DMS153 (cell line): ENCODE data around the gene PIF1.
A peak's percentile ranks its signal among the peaks of the same experiment; 100 is the strongest.

Source experiments
- DNase-seq: peaks from one replicate; lab custom pipeline; 2025; lab: John Stamatoyannopoulos, UW

The PIF1 gene, protein sequence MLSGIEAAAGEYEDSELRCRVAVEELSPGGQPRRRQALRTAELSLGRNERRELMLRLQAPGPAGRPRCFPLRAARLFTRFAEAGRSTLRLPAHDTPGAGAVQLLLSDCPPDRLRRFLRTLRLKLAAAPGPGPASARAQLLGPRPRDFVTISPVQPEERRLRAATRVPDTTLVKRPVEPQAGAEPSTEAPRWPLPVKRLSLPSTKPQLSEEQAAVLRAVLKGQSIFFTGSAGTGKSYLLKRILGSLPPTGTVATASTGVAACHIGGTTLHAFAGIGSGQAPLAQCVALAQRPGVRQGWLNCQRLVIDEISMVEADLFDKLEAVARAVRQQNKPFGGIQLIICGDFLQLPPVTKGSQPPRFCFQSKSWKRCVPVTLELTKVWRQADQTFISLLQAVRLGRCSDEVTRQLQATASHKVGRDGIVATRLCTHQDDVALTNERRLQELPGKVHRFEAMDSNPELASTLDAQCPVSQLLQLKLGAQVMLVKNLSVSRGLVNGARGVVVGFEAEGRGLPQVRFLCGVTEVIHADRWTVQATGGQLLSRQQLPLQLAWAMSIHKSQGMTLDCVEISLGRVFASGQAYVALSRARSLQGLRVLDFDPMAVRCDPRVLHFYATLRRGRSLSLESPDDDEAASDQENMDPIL

DNA sequence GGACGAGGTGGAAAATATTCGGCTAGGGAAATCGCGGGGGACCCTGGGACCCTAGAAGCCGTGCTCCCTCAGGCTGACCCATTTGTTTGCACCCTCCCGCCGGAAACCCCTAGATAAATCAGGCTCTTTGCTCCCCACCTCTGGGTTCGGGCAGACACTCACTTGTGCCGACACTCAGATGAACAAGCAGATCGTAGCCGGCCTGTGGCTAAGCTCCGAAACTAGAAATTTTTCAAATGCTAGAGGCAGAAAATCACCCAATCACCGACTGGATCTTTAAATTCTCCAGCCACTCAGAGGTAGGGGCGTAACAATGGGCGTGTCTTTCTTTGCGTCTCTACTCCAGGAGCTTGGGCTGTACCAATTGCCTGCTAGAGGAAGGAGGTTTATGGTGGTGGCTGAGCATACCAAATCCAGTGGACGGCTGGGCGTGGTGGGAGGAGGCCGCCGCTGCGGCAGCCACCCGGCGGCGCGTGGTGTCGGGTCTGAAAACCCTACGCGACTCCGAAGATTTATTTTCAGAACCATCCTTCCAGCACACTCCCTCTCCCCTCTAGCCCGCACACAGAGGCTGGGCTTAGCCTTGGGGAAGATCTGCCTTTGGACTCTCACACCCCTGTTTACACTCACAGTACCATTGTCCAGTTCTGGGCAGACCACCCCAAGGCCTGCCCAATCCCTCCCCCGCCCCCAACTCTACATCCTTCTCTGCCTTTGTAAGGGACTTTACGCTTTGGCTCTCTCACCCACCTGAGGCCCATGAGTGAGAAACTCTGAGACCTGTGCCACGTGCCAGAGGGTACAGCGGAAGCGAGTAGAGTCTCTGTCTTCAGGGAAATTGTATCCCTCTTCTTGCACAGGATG is at the start of gene PIF1:
TSS of gene PIF1 (minus strand) at position 217 of the 864 bp plus-strand sequence. CDS start 1,312 bp downstream, outside the sequence.
- peak; percentile 84 for DNase-seq

DNA sequence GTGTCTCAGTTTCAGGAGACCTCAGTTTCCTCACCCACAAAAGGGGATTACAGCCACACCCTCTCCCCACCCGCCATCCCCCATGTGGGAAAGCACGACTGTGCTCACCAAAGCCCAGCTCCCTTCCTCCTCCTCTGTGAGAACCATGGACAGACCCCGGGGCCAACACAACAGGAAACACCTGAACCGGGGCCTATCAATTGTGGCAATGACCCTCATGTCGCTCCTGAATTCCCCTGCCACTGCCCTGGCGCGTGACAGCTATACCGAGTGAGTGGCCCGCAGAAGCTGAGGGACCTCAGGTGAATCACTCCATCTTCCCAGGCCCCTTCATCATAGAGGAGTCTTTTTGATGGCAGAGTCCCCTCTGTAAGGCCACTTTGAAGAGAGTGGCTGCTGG is 44.9 kb upstream of the PIF1 start:
- DNase-seq: no peak

- DNase-seq: no peak
Observed at GRCh38 chr15:64869501-64869900, 44.1 kb upstream of the PIF1 start.

DNA sequence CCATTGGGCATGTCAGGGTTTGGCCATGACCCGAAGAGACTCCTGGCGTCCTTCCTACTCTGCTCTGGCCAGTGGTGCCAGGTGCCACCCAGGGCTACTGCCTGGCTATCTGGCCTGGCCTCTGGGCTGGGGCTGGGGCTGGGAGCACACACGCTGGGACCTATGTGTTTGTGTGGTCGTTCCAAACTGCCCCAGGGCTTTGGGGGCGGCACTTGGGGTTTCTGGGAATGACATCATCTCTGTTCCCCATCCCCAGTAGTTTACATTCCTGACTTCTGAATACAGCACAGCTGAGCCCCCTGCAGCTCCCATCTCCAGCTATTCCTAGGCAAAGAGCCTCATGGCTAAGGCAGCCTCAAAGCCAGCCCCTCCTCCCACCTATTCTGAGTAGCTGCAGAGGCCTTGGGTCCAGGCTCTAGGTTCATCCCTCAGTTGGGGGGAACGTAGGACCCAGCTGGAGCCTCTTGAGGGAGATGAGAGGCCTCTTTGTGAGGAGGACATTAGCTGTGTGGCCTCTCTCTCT is 40.6 kb upstream of the PIF1 start:
- no peak for DNase-seq

DNA sequence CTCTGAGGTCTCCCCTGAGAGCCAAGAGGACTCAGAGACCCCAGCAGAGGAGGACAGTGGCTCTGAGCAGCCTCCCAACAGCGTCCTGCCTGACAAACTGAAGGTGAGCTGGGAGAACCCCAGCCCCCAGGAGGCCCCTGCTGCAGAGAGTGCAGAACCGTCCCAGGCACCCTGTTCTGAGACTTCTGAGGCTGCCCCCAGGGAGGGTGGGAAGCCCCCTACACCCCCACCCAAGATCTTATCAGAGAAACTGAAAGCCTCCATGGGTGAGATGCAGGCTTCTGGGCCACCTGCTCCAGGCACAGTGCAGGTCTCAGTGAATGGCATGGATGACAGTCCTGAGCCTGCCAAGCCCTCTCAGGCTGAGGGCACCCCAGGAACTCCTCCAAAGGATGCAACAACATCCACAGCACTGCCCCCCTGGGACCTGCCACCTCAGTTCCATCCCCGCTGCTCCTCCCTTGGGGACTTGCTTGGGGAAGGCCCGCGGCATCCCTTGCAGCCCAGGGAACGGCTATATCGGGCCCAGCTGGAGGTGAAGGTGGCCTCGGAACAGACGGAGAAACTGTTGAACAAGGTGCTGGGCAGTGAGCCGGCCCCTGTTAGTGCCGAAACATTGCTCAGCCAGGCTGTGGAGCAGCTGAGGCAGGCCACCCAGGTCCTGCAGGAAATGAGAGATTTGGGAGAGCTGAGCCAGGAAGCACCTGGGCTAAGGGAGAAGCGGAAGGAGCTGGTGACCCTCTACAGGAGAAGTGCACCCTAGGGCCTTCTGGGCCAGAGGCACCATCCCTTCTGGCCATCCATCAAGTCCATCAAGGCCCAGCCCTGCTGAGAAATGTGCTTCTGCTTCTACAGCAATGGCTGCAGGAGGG is 39.9 kb upstream of the PIF1 start:
- no peak for DNase-seq

DNA sequence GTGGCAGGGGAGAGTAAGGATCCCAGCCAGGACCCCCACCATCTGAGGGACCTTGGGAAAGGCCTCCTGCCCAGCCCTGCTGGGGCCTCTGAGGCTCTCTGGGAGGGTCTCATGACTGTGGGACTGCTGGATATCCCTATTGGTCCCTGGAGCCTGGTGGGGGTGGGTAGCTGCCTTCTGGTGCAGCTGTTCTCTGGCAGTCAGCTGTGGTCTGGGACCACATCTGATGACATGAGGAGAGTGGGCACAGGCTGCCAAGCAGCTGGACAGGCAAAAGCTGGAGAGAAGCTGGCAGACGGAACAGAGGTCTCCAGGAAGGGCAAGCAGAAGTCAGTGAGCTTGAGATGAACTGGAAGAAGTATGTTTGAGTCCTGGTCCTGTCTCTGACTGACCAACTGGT is 38.6 kb upstream of the PIF1 start:
- DNase-seq: no peak

DNA sequence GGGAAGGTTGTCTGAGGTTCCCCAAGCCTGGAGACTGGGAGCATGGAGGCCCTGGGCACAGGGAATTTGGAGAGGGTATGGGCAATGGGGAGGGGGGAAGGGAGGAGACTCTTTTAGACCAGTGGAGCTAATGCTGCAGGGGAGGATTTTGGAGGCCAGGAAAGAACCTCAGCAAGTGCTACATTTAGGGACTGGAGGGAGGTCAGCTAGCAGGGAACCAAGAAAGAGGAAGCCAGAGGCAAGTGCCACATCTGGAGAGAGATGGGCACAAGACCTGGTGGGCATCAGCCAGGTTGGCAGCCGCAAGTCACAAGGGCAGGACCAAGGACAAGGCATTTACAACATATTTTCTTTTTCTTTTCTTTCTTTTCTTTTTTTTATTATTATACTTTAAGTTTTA is 37.0 kb upstream of the PIF1 start:
- DNase-seq: no peak

GRCh38 chr15:64861960-64862359 is 36.5 kb upstream of the PIF1 start:
- no peak for DNase-seq

- DNase-seq: no peak
Observed at GRCh38 chr15:64861331-64861730, 35.9 kb upstream of the PIF1 start.

GRCh38 chr15:64859226-64859625 is 33.8 kb upstream of the PIF1 start:
- DNase-seq: no peak

DNA sequence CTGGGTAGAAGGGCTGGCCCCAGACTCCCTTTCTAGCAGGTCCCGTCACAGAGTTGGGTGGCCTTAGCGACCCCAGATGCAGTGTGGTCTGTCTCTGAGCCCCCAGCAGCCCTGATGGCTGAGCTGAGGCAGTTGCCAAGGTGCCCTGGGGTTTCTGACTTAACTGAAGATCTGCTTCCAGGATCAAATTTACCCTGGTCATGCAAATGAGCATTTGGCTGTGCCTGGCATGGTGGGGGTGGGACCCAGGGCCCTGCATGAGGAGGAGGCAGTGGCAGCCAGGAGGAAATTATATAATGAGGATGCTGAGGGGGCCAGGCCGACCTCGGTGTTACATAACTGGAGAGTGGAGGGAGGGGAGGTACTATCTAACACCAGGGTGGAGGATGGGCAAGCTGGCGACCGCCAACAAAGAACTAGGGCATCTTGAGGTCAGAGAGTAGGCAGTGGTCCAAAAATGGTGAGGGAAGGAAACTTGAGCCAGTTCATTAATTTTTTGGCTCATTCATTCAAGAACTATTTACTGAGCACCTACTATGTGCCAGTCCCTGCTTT is 32.7 kb upstream of the PIF1 start:
- no peak for DNase-seq

DNA sequence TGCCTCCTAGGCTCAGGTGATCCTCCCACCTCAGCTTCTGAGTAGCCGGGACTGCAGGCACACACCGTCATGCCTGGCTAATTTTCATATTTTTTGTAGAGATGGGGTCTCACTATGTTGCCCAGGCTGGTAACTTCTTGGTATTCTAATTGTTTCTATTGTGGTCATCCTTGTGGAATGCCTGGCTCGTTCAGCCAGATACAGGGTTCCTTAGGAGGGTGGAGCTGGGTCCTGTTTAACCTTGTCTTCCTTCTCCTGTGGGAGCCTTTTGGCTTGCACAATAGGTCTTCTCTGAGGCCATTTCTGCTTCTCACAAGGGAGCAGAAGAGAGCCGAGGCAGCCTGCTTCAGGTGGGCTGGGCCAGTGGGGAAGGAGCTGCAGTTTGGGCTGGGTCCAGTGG is 32.0 kb upstream of the PIF1 start:
- DNase-seq: no peak

GRCh38 chr15:64856429-64857145 is 31.1 kb upstream of the PIF1 start:
- DNase-seq: no peak

DNA sequence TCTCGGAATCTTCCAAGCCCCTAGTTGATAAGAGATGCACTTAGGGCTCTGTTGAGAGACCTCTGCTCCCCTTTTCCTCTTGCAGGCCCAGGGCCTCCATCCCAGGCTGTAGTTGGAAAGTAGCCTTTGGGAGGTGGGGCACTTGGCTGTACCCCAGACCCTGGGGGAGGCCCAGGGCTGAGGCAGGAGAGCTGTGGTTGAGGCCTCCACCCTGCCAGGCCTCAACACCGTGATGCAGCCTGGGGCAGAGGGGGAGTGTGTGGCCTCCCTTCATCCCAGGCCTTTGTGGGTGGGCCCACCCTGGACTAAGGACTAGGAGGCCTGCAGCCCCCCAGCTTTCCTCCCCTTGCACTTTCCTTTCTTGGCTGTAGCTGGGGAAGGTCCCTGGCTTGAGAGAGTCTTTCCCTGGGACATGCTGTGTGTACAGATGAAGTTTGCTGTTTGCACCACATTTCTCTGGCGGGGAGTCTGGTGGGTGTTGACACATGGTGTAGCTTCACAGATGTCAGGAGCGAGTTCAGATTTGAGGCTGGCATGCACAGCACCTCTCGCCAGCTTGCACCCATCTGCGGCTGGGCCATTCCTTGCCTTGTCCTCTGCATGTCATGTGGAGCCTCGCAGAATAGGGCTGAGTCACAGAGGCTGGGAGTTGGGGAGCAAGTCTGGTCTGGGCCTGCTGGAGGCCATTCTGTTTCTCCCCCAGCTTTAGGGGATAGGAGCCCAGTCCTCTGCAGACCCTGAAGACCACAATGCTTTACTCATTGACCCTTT is 29.9 kb upstream of the PIF1 start:
- DNase-seq: no peak

- DNase-seq: no peak
Observed at GRCh38 chr15:64854526-64854925, 29.1 kb upstream of the PIF1 start.

GRCh38 chr15:64854041-64854440 is 28.6 kb upstream of the PIF1 start:
- no peak for DNase-seq

DNA sequence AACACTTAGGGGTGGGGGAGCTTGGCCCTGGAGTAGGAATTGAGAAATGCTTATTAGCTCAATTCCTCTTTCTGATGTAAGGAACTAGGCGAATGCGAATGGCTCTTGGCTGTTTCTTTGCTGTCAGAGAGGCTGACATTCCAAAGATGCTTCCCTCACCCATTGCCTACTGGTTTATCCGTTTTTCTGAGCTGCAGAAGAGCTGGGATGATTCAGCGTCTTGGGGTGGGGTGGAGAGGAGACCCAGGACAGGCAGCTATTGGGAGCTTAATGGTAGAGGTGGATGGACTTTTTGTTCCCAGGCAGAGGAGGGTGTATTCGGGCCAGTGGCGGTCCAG is 26.0 kb upstream of the PIF1 start:
- DNase-seq: no peak

GRCh38 chr15:64850778-64851502 is 25.5 kb upstream of the PIF1 start:
- no peak for DNase-seq
